Loucy (cell line): ENCODE data around the gene MAP7D3.

Experiments
- CTCF ChIP-seq: fragments of 200-600 bp; sonication (generic); conservative IDR thresholded peaks from 2 replicates; pipeline ENCODE4 v1.5.1; 2014; ENCODE audit warnings: mild to moderate bottlenecking, antibody characterized with exemption, low read length
- EZH2phosphoT487 ChIP-seq: fragments of 200-600 bp; IDR thresholded peaks from 2 replicates; pipeline ENCODE4 v1.6.1; 2018; ENCODE audit warnings: antibody characterized with exemption, mild to moderate bottlenecking, moderate library complexity, borderline replicate concordance

- TF ChIP-seq CTCF (no peak), EZH2phosphoT487 (no peak)
These were observed 49.6 kb downstream of the MAP7D3 start for GRCh38 chrX:136201601-136202000.
